K562 (cell line): Measurements from ENCODE around the gene VHLL. TPM values are rescaled to one million over a fixed set of nuclear protein-coding genes. Genes with fewer than 3 reads are reported as not detected.
A peak's percentile ranks its signal among the peaks of the same experiment; 100 is the strongest.

Experiments used
- E2F5 ChIP-seq: sonication (generic); formaldehyde crosslinking; IDR thresholded peaks from 2 replicates; pipeline ENCODE4 v1.8.0; 2022; ENCODE audit warnings: mild to moderate bottlenecking, missing genetic modification reagents
- FOXM1 ChIP-seq, 2 experiments: fragments of 450-650 bp in 1 of 2; sonication (generic) in 1 of 2; formaldehyde crosslinking in 1 of 2; IDR thresholded peaks; 2 replicates each; pipeline versions ENCODE4 v1.6.1 to v1.9.0; 2017 to 2022; ENCODE audit warnings: low read depth in 2 of 2, mild to moderate bottlenecking in 2 of 2, missing genetic modification reagents in 1 of 2, moderate library complexity in 1 of 2
- GTF2E2 ChIP-seq: fragments of 200-800 bp; sonication (Bioruptor generic); IDR thresholded peaks from 2 replicates; pipeline ENCODE4 v1.6.1; 2016; ENCODE audit warnings: missing genetic modification characterization, missing compliant biosample characterization
- HDGF ChIP-seq: fragments of 450-650 bp; IDR thresholded peaks from 2 replicates; pipeline ENCODE4 v1.6.1; 2016
- HINFP ChIP-seq: fragments of 450-650 bp; conservative IDR thresholded peaks from 2 replicates; pipeline ENCODE4 v1.6.1; 2016; ENCODE audit warnings: missing genetic modification characterization, low read depth, mild to moderate bottlenecking, control low read depth, missing compliant biosample characterization
- HNRNPH1 ChIP-seq: fragments of 200-400 bp; formaldehyde crosslinking; optimal IDR thresholded peaks from 2 replicates; pipeline ENCODE3; 2017; ENCODE audit warnings: low read depth, mild to moderate bottlenecking, low read length, moderate library complexity
- KLF16 ChIP-seq: IDR thresholded peaks from 2 replicates; pipeline ENCODE4 v1.6.1; 2016; ENCODE audit warnings: antibody characterized with exemption
- MBD2 ChIP-seq: sonication (generic); IDR thresholded peaks from 2 replicates; pipeline ENCODE4 v1.6.1; 2016; ENCODE audit warnings: low read depth, borderline replicate concordance
- NFXL1 ChIP-seq: fragments of 450-650 bp; formaldehyde crosslinking; IDR thresholded peaks from 2 replicates; pipeline ENCODE4 v1.4.0; 2021; ENCODE audit warnings: mild to moderate bottlenecking
- POLR2G ChIP-seq: fragments of 200-400 bp; formaldehyde crosslinking; IDR thresholded peaks from 2 replicates; pipeline ENCODE4 v1.6.1; 2017; ENCODE audit warnings: low read depth, mild to moderate bottlenecking, antibody characterized with exemption, low read length, moderate library complexity
- PPARD ChIP-seq: fragments of 250-450 bp; sonication (Bioruptor Pico); IDR thresholded peaks from 2 replicates; pipeline ENCODE4 v1.8.0; 2022; ENCODE audit warnings: inconsistent platforms, mild to moderate bottlenecking, moderate library complexity
- PRDM10 ChIP-seq: fragments of 450-650 bp; IDR thresholded peaks from 2 replicates; pipeline ENCODE4 v1.6.1; 2018; ENCODE audit not compliant: partially characterized antibody
- TAF9B ChIP-seq: fragments of 450-650 bp; IDR thresholded peaks from 2 replicates; pipeline ENCODE4 v1.6.1; 2018; ENCODE audit warnings: mild to moderate bottlenecking; ENCODE audit not compliant: partially characterized antibody
- ZBTB49 ChIP-seq: sonication (generic); formaldehyde crosslinking; IDR thresholded peaks from 2 replicates; pipeline ENCODE4 v1.8.0; 2022; ENCODE audit warnings: missing genetic modification reagents, mild to moderate bottlenecking, borderline replicate concordance
- ZNF121 ChIP-seq: sonication (generic); formaldehyde crosslinking; conservative IDR thresholded peaks from 2 replicates; pipeline ENCODE4 v1.8.0; 2022; ENCODE audit warnings: missing genetic modification reagents
- ZNF165 ChIP-seq: fragments of 250-450 bp; sonication (Bioruptor Pico); IDR thresholded peaks from 2 replicates; pipeline ENCODE4 v1.4.0; 2020; ENCODE audit warnings: borderline replicate concordance
- ZNF778 ChIP-seq: fragments of 450-650 bp; formaldehyde crosslinking; IDR thresholded peaks from 2 replicates; pipeline ENCODE4 v1.4.0; 2020; ENCODE audit warnings: mild to moderate bottlenecking, moderate library complexity
- polyA plus RNA-seq, 8 experiments: library from polyadenylated mRNA; depleted of rRNA in 4 of 8; stranded (reverse) in 5 of 8; unstranded in 3 of 8; fragments of >200 nt; fragmentation: Nextera tagmentation in 2 of 8; fragmentation: Illumina TruSeq in 1 of 8; extraction: Ambion mirVana in 2 of 8; extraction: Trizol in 1 of 8; gene quantifications; 2 replicates each; pipeline versions ENCODE4 v1.2.1 to v1.2.3, GENCODE V29; 2011 to 2014; ENCODE audit warnings: inconsistent platforms in 1 of 8, missing spikeins in 1 of 8
- total RNA-seq, 7 experiments: library from RNA; depleted of rRNA in 6 of 7; stranded (reverse); fragments of >200 nt in 6 of 7; fragmentation: Illumina TruSeq in 2 of 7; extraction: Trizol in 2 of 7; gene quantifications; 2 replicates each; pipeline versions ENCODE4 v1.2.1 to v1.2.3, GENCODE V29; 2011 to 2021; ENCODE audit warnings: low replicate concordance in 1 of 7

Gene VHLL
- total and polyA plus RNA-seq, 9 of the 15 experiments (the other 6 are each of a cell fraction or from before 2014, with no cell fraction given) = not detected

GRCh38 chr1:156282479-156283222, 16.5 kb downstream of the VHLL start, which contains the start of gene SMG5 (continued):
- TF ChIP-seq FOXM1 (IDR thresholded peaks at IDR 0.05; ENCODE audit: low read depth) = no peak
- TF ChIP-seq FOXM1 (CRISPR knock-in tag; IDR thresholded peaks at IDR 0.05; ENCODE audit: low read depth) = peak; percentile 65; the same call in 1 of the 2 replicates
- no peak for TF ChIP-seq NFXL1 (CRISPR knock-in tag)
- TF ChIP-seq HNRNPH1 = no peak
- no peak for TF ChIP-seq ZBTB49 (CRISPR knock-in tag)
- no peak for TF ChIP-seq ZNF121 (CRISPR knock-in tag)
- no peak for TF ChIP-seq PPARD (CRISPR knock-in tag)
- no peak for TF ChIP-seq PRDM10
- TF ChIP-seq HDGF = no peak
- TF ChIP-seq E2F5 (CRISPR knock-in tag) = peak; percentile 86; the same call in 1 of the 2 replicates
- TF ChIP-seq MBD2 = no peak; the same call in none of the 2 replicates
- peak; percentile 93 for TF ChIP-seq TAF9B
- no peak for TF ChIP-seq HINFP (tag)
- TF ChIP-seq KLF16 = no peak
- TF ChIP-seq ZNF165 = no peak
- no peak for TF ChIP-seq ZNF778 (CRISPR knock-in tag)
- peak; percentile 100 for TF ChIP-seq POLR2G
- peak; percentile 84; the same call in 1 of the 2 replicates for TF ChIP-seq GTF2E2
